GM10266 (cell line): Measurements from ENCODE around the gene ASPHD1.

ENCODE experiments used
- DNase-seq: peaks from one replicate; pipeline ENCODE4 v3.0.0; 2012; ENCODE audit errors: extremely low spot score
- CTCF ChIP-seq: IDR thresholded peaks from 2 replicates; pipeline ENCODE4 v1.5.1; 2012; ENCODE audit warnings: mild to moderate bottlenecking, low read depth; ENCODE audit not compliant: control insufficient read depth, insufficient read depth; ENCODE audit errors: missing control alignments

The ASPHD1 gene

GRCh38 chr16:29916979-29917378, 16.7 kb downstream of the ASPHD1 start:
- no peak for DNase-seq
- TF ChIP-seq CTCF = no peak

- DNase-seq = no peak
- TF ChIP-seq CTCF = no peak
Observed at GRCh38 chr16:29920288-29921033, 20.2 kb downstream of the ASPHD1 start.

GRCh38 chr16:29921034-29921385, 20.7 kb downstream of the ASPHD1 start:
- no peak for DNase-seq
- no peak for TF ChIP-seq CTCF

- TF ChIP-seq CTCF = no peak
- no peak for DNase-seq
Observed at GRCh38 chr16:29922326-29922725, 22.0 kb downstream of the ASPHD1 start.

GRCh38 chr16:29922986-29923501, 22.8 kb downstream of the ASPHD1 start:
- no peak for DNase-seq
- no peak for TF ChIP-seq CTCF

GRCh38 chr16:29925105-29925756, 24.9 kb downstream of the ASPHD1 start:
- DNase-seq = no peak

More at GRCh38 chr16:29925105-29925756, 24.9 kb downstream of the ASPHD1 start:
- no peak for TF ChIP-seq CTCF
